ENCODE measurements around the gene RASA3.

Gene RASA3

GRCh38 chr13:113953561-113953960 lies 178.9 kb downstream of the RASA3 start:
- Histone ChIP-seq H3K27me3 (ENCODE audit: insufficient read depth, poor library complexity, severe bottlenecking) (no peaks in the 10 kb centered on the region), H3K4me3 (replicated peaks; ENCODE audit: insufficient read depth, low read length) (no peak overlapping the region), H3K27ac (replicated peaks) (no peak overlapping the region)
- TF ChIP-seq CTCF (IDR thresholded peaks at IDR 0.05; ENCODE audit: insufficient read depth, low read length) (no peak), SPI1 (IDR thresholded peaks at IDR 0.05; ENCODE audit: borderline replicate concordance, low read depth) (no peak), POLR2AphosphoS5 (IDR thresholded peaks at IDR 0.05; ENCODE audit: low read depth) (no peak), GABPA (IDR thresholded peaks at IDR 0.05; ENCODE audit: low read depth) (no peak)
- TF ChIP-seq, protein P1, sequence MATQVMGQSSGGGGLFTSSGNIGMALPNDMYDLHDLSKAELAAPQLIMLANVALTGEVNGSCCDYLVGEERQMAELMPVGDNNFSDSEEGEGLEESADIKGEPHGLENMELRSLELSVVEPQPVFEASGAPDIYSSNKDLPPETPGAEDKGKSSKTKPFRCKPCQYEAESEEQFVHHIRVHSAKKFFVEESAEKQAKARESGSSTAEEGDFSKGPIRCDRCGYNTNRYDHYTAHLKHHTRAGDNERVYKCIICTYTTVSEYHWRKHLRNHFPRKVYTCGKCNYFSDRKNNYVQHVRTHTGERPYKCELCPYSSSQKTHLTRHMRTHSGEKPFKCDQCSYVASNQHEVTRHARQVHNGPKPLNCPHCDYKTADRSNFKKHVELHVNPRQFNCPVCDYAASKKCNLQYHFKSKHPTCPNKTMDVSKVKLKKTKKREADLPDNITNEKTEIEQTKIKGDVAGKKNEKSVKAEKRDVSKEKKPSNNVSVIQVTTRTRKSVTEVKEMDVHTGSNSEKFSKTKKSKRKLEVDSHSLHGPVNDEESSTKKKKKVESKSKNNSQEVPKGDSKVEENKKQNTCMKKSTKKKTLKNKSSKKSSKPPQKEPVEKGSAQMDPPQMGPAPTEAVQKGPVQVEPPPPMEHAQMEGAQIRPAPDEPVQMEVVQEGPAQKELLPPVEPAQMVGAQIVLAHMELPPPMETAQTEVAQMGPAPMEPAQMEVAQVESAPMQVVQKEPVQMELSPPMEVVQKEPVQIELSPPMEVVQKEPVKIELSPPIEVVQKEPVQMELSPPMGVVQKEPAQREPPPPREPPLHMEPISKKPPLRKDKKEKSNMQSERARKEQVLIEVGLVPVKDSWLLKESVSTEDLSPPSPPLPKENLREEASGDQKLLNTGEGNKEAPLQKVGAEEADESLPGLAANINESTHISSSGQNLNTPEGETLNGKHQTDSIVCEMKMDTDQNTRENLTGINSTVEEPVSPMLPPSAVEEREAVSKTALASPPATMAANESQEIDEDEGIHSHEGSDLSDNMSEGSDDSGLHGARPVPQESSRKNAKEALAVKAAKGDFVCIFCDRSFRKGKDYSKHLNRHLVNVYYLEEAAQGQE (IDR thresholded peaks at IDR 0.05; ENCODE audit: insufficient replicate concordance, low read depth): no peak
- no peak for DNase-seq (ENCODE audit: low read depth in 1 of 2, low spot score in 1 of 2)

DNA sequence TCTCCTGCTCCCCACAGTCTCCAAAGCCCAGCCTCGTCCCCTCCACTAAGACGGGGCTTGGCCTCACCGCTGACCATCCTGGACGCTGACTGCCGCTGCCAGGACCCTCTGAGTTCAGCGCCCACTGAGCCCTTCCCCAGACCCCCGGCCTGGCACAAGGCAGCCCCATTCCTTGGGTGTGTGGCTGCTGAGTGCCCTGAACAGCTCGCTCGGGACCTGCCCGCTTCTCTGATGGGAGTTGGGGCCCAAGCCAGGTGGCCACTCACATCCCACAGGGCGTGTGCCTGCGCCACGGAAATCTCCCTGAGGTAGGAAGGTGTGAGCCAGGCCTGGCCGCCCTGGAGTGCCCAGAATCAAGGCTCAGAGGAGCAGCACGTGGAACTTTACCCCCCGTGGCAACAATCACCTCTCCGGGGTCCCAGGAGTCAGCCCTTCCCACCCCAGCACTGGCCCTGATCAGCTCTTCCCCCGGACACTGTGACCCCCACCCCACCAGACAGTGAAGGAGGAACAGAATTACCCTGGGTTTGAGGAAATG lies 179.4 kb downstream of the RASA3 start:
- H3K27me3 ChIP-seq (ENCODE audit: insufficient read depth, poor library complexity, severe bottlenecking): no peaks in the 10 kb centered on the region
- H3K27ac ChIP-seq (replicated peaks): no peak overlapping the region
- no peak overlapping the region for H3K4me3 ChIP-seq (replicated peaks; ENCODE audit: insufficient read depth, low read length)
- TF ChIP-seq, protein P1 (IDR thresholded peaks at IDR 0.05; ENCODE audit: insufficient replicate concordance, low read depth): no peak
- TF ChIP-seq CTCF (IDR thresholded peaks at IDR 0.05; ENCODE audit: insufficient read depth, low read length) (no peak), SPI1 (IDR thresholded peaks at IDR 0.05; ENCODE audit: borderline replicate concordance, low read depth) (no peak), GABPA (IDR thresholded peaks at IDR 0.05; ENCODE audit: low read depth) (no peak), POLR2AphosphoS5 (IDR thresholded peaks at IDR 0.05; ENCODE audit: low read depth) (no peak)
- DNase-seq (ENCODE audit: low read depth in 1 of 2, low spot score in 1 of 2): no peak

DNA sequence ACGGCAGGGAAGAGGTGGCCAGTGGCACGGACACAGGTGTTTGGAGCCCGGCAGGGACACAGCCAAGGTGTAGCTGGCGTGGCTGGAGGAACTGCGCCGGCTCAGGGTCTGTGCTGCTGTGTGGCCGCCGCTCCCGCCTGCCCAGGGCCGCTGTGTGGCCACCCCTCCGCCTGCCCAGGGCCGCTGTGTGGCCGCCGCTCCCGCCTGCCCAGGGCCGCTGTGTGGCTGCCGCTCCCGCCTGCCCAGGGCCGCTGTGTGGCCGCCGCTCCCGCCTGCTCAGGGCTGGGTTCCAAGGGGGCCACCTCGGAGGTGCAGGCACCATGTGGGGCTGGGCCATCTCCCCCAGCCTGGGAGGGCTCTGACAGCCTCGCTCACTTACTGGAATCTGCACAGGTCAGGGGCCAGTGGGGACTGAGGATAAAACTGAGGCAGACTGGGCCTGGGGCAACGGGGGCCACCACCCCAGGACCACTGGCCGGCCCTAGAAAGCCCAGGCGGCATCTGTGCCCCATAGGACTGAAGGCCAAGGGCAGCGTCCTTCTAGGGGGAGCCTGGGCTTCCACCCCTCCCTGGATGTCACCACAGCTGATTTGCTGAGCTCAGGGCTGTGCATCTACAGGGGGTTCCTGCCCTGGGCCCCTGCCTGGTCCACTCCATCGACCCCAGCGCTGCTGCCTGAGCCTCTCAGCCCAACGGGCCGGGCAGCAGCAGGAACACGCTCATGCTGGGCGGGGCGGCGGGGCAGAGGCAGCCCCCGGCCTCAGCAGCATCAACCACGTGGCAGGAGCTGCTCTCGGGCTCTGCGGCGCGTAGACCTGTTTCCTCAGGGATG lies 180.1 kb downstream of the RASA3 start:
- no peak overlapping the region for H3K27ac ChIP-seq (replicated peaks)
- DNase-seq (ENCODE audit: low read depth in 1 of 2, low spot score in 1 of 2): no peak
- TF ChIP-seq, protein P1 (IDR thresholded peaks at IDR 0.05; ENCODE audit: insufficient replicate concordance, low read depth): no peak
- TF ChIP-seq SPI1 (IDR thresholded peaks at IDR 0.05; ENCODE audit: borderline replicate concordance, low read depth): no peak

More for the DNA sequence above, 180.1 kb downstream of the RASA3 start:
- H3K27me3 ChIP-seq (ENCODE audit: insufficient read depth, poor library complexity, severe bottlenecking): no peaks in the 10 kb centered on the region
- no peak overlapping the region for H3K4me3 ChIP-seq (replicated peaks; ENCODE audit: insufficient read depth, low read length)
